Nucleus accumbens (tissue), 56 donors: ENCODE results near the gene RAB37.

Source experiments
- DNase-seq, 56 donors: peaks; one replicate each; lab custom pipeline; 2025; lab: John Stamatoyannopoulos, UW

RAB37 gene

GRCh38 chr17:74775409-74776043 lies 38.5 kb downstream of the RAB37 start:
- no peak for DNase-seq

DNA sequence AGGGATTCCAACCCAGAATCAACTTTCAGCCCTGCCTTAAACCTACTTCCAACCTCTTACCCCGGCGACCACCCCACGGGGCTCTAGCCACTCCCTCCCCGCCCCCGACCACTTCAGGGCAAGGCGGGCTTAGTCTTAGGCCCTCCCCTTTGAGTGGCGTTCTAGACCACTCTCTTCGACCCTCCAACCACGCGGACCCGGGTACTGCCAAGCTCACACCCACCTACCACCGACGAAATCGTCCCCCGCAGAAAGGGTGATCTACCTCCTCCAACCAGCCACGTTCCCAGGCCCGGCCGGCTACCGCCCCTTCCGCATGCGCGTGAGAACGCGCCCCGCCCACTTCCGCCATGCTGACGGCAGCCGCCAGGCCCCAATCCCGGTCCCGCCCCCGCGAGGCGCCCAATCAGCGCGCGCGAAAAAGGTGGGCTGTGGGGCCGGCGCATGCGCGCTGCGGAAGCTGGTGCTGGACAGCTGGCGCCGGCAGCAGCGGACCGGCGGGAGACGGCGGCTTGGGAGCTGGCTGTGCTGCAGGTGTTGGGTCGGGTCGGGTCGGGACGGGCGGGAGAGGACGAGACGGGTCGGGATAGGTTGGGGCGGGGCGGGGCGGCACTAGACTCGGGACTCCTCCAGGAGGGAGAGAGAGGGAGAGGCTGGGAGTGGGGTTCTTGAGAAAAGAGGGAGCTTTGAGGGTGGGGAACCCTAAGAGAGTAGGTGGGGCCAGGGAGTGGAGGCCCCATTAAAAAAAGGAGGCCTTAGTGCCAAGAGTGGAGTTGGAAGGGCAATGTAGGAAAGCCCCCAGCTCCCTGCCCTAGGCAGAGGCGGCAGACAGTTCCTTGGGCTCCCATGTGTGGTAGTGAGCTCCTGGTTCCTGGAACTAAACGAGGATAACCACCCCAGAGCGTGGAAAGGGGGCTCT lies 39.2 kb downstream of the RAB37 start, which contains the start of gene NAT9:
Gene NAT9 (minus strand): TSS at position 302 of the 919 bp plus-strand sequence. CDS start 647 bp downstream, outside the sequence.
- peak in 54 of 56 donors; percentile 69 to 98 (median 92) for DNase-seq

GRCh38 chr17:74776990-74777389 lies 39.9 kb downstream of the RAB37 start:
- DNase-seq = no peak

DNA sequence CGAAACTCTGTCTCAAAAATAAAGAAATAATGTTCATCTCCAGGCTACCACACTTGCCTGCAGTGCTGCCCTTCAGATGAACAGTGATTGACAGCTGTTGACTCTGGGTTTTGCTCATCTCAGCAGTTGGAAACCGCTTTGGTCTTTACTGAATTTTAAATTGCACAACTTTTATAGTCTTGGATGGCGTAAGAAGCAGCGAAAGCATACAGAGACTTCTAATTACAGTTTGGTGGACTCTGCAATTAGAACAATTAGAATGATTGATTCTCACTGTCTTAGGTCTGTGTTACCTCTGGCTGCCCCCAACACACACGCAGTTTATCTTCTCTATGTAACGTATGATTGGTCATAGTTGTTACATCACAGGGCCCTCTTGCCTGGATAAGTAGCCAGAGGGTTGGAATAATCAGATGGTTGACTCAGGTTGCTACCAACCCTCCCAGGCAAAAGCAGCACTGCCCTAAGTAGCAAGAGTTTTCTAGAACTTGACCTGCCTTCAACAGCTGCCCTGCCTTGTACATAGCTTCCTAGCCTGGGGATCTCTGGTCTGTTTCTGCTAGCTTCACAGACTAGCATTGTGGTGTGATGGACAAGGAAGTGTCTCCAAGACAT lies 41.0 kb downstream of the RAB37 start:
- no peak for DNase-seq

DNA sequence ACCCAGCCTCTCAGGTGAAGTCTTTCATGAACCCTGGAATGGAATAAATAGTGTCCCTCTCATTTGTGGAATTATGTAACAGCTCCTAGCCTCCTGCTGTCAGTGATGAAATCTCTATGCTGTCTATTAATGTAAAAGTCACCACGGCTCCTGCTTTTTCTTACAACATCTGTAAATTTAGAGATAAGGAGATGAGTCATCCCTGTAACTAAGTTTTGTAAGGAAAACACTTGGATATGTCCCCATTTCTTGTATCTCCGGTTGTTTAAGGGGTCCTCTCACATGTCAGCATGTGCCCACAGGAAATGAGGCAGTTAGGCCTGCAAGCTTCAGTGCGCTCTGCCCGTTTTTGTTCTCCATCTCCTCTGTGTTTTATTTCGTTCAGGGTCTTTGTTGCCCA lies 41.9 kb downstream of the RAB37 start:
- DNase-seq = no peak

DNA sequence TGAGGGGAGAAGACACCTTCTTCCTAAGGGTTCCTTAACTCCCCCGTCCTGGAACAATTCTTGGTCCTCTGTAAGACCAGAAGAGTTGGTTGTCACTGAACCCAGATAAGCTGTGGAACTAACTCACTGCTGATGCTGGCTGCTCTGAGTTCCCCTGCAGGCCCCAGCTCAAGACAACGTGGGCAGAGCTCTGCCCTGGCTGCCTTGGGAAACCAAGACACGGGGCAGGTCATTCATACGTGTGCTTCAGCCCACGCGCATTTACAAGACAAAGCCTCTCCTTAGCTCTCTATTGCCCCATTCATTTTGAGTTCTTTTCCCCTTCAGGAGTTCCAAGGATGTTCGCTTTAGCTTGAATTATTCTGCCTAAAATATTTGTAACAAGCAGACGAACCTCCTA lies 42.4 kb downstream of the RAB37 start:
- DNase-seq = no peak

- DNase-seq = peak in 16 of 56 donors; percentile 11 to 59 (median 26)
These were observed 42.9 kb downstream of the RAB37 start for GRCh38 chr17:74779948-74780400.

DNA sequence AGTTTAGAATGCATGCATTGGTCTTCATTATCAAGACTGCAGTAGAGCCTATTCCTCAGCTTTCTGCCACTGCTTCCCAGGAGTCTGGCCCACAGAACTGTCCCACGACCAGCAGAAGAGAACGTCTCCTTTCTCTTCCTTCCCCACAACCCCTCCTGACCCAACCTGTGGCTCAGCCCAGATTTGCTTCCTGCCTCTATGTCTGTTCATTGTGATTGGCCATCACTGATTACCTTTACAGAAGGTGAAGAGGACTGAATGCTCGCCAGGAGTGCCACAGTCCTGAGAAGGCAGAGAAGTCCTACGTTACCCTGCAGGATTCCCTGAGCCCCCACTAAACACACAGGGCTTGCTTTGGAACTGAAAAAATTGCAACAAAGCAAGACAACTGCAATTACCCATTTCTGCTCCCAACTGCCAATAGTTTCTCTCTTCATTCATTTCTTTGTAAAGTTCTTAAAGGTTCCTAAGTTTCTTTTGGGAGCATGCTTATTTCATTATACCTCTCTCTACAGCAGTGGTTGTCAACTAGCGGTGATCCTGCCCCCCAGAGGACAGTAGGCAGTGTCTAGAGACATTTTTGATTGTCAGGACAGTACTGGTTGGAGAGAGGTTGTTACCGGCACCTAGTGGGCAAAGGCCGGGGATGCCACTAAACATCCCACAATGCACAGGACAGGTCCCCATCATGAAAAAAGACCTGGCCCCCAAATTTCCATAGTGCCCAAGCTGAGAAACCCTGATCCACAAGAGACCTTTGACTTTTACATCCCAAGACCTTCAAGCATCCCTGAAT lies 43.6 kb downstream of the RAB37 start:
- peak in 31 of 56 donors; percentile 8 to 66 (median 32) for DNase-seq

GRCh38 chr17:74782571-74782970 lies 45.5 kb downstream of the RAB37 start:
- no peak for DNase-seq

GRCh38 chr17:74784125-74784810 lies 47.2 kb downstream of the RAB37 start:
- DNase-seq = no peak

DNA sequence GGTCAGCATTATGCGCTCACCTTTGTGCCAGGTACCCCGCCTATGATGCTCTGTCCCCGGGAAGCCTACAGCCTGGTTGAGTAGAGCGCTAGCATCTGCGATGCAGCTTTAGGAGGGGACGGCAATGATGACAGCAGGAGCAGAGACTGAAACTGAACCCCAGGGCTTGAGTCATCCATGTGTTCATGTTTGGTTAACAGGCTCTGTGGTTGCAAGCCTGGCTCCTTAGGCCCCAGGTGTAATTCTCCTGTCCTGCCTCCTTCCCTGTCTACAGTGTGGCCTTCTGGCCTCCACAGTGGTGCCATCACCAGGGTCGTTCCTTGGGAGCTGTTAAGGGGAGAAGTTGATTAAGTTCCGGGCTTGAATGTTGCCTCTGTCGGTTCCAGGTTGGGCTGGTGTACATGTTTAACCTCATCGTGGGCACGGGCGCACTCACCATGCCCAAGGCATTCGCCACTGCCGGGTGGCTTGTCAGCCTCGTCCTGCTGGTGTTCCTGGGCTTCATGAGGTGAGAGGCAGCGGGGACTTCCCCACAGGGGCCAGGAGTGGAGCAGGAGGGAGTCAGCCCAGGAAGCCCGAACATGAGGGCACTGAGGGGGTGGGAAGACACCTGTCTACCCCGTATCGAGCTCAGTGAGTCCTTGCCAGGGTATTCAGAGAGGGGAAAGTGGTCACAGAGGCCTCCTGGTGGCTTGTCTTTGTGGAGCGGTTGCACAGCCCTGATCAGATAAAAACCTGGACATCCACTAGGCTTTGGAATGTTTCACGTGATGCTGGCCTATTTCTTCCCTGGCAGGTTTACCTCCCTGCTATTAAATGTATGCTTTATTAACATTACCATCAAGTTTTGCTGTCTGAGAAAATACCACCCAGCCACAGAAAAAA lies 48.3 kb downstream of the RAB37 start:
- DNase-seq = no peak

DNA sequence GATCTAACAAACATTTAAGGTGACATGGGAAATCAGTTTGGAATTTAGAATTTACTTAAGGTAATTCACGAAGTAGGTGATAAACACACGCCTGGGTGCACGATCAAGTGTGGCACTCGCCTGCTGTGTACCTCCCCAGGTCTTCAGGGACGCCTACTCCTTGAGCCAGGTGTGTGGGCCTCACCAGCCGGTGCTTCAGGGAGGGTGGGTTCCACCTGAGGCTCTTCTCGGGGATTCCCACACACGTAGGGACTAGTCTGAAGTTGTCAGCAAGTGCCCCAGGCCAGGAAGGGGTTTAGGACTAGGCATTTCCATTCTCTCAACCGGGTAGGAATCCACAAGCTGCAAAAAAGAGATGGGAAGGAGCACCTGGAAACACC lies 48.9 kb downstream of the RAB37 start:
- no peak for DNase-seq

DNA sequence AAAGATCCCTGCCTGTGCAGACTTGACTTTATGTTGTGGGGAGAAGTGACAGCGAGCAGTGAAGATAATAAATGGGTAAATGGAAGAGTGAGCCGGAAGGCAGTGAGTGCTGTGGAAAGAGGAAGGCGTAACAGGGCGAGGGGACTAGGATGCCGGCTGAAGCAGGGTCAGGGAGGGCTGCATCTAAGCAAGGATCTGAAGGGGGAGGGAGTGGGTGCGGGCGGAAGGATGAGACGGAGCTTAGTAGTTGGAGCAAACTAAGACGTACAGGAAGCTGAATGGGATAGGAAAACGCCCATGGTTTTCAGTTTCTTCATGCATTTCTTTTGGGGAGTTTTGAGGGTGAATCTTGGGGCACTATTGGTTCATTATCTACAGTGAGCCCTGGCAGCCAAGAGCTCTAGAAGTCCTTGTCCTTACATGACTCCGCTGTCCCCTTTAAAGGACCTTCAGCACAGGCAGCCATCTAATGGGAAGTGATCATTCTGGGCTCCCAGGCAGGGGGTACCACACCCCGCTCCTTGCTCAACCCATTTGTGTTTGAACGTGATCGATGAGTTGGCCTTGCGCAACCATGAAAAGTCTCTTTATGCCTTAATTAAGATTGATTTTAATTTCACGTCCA lies 49.5 kb downstream of the RAB37 start:
- DNase-seq = no peak

GRCh38 chr17:74790161-74791058 lies 53.4 kb downstream of the RAB37 start:
- no peak for DNase-seq

DNA sequence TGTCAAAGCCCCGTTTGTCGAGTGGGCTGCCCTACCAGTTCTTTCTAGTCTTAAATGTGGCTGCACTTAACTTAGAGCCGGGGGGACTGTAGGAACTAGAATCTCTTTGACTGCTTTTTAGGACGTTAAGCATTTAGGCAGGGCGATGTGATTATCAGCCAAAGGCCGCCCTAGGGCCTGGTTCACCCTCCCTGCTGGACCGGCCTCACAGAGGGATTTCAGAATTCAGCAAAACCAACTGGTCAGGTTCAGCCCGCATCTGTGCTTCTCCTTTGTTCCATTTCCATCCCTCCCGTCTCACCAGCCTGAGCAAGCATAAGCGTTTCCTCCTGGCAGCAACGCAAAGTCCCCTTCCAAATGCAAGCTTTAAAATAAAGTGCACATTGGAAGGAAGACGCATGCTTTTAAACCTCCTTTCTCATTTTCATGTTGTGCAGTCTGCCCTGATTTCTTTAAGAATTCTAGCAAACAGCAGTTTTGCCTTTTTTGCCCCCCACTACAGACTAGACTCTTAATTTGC lies 55.6 kb downstream of the RAB37 start:
- no peak for DNase-seq

DNA sequence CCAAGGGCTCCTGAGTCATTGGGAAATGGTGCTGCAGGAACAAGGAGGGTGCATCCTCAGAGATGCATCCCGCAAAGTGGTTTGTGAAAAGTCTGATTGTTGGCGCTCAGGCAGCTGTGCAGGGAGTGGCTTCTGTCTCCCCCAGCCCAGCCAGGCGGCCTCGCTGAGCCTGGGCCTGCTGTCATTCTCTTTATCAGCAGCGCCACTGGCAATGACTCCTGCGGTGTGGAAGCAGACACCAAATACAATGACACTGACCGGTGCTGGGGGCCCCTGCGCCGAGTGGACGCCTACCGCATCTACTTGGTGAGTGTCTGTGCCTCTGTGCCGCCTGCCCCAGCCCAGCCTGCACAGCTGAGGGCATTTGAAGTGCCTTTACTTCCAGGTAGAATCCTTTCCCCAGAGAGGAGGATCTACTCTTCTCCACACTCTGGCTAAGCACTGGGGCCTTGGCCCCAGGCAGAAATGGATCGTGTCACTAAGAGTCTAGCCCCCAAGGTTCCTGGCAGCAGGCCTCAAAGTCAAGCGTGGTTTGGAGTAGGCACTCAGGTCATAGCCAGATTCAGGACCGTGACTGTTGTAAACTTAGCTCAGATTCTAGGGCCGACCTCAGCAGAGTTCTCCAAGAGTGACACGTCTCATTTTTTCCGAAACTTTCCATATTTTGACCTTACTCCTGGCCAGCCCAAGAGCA lies 58.4 kb downstream of the RAB37 start:
- DNase-seq = peak in 7 of 56 donors; percentile 11 to 33 (median 13)
